SU-DHL-6 (cell line): ENCODE data around the gene PET117.

Source experiments
- EZH2phosphoT487 ChIP-seq: fragments of 200-600 bp; sonication (generic), shearing (Covaris generic); conservative IDR thresholded peaks from 2 replicates; pipeline ENCODE4 v1.6.1; 2018; ENCODE audit warnings: mild to moderate bottlenecking, antibody characterized with exemption, low read length, moderate library complexity, mixed read lengths
- TF ChIP-seq, protein P1 (sequence below): fragments of 200-600 bp; sonication (generic); IDR thresholded peaks from one replicate; pipeline ENCODE4 v1.5.1; 2017; ENCODE audit warnings: antibody characterized with exemption, mild to moderate bottlenecking, low read length, moderate library complexity; ENCODE audit not compliant: insufficient read depth, poor library complexity, severe bottlenecking

DNA sequence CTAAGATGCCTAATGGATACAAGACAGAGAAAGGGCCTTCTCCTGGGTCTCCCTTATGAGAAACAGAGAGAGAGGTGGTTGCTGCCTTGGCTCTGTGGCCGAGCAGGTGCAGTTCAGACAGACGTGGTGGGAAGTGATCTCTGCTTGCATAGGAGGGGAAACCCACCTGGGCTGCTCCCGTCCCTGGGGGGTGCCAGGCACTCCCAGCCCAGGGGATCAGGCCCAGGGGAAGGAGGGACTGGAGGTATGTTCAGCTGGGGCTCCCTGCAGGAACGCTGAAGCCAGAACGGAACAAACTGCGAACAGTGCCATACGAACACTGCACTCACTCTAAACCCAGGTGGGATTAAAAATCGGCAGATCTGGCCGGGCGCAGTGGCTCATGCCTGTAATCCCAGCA lies 44.3 kb upstream of the PET117 start:
- TF ChIP-seq, protein P1, sequence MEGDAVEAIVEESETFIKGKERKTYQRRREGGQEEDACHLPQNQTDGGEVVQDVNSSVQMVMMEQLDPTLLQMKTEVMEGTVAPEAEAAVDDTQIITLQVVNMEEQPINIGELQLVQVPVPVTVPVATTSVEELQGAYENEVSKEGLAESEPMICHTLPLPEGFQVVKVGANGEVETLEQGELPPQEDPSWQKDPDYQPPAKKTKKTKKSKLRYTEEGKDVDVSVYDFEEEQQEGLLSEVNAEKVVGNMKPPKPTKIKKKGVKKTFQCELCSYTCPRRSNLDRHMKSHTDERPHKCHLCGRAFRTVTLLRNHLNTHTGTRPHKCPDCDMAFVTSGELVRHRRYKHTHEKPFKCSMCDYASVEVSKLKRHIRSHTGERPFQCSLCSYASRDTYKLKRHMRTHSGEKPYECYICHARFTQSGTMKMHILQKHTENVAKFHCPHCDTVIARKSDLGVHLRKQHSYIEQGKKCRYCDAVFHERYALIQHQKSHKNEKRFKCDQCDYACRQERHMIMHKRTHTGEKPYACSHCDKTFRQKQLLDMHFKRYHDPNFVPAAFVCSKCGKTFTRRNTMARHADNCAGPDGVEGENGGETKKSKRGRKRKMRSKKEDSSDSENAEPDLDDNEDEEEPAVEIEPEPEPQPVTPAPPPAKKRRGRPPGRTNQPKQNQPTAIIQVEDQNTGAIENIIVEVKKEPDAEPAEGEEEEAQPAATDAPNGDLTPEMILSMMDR, result no peak
- no peak for TF ChIP-seq EZH2phosphoT487
